HG03342 (cell line): ENCODE data around the gene SRRM4.
"Not testable (repeated sequence)": the region's sequence is repeated elsewhere in the genome, so short reads cannot be mapped to it uniquely, and the experiment has no call there.

Experiments used
- ATAC-seq: cut with Tn5 transposase; IDR thresholded peaks from one replicate; pipeline ENCODE4 v1.9.1; 2021; ENCODE audit warnings: mild to moderate bottlenecking, moderate library complexity; ENCODE audit not compliant: unreplicated experiment

The SRRM4 gene

DNA sequence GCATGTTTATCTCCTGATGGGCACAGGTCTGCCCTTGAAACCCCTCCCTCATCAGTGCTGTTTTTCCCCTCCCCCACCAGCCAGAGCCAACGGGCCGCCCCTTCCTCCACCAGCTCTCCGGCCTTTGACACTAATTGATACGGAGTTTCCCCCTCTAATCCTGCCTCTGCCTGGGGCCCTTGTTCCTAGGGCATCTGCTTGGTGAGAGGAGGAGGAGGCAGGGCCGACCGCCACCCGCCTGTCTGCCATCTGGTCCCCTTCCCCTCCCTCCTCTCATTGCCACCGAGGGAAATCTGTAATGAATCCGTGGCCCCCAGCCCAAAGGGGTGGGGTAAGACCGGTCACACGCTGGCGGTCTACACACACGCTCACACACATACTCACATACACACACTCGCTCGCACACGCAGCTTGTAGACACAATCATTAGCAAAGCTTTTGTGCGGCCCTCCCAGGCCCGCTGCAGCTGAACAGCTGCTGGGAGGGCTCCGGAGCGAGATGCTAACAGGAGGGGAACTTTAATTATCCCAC is 27.4 kb downstream of the SRRM4 start:
- ATAC-seq = no peak

DNA sequence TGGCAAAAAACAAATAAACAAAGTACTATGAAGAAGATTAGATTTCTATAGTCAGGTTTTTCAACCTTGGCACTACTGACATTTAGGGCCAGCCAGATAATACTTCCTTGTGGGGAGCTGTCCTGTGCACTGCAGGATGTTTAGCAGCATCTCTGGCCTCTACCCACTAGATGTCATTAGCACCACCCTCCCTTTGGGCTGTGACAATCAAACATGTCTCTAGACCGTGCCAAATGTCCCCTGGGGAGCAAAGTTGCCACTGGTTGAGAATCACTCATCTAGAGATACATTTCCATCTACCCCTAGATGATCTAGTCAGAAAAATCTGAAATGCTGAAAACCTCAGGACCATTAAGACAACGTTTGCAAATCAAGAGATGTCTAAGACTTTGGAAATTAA is 29.9 kb downstream of the SRRM4 start:
- no peak for ATAC-seq

DNA sequence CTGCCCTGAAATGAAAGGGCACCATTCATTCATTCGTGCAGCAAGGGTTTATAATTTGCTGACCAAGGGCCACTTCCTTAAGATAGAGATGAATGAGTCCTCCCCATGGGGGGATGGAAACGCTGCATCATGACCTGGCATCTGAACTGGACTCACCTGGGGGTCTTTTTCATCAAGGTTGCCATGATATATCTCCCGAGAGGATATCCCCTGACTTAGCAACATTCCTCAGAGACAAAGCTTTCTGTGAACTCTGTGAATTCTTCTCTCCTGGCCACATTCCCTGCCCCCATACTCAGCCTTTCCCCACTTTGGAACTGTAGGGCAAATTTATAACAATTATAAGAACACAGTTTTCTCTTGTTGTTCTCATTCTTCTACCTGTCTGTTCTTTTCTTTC is 30.8 kb downstream of the SRRM4 start:
- no peak for ATAC-seq

- ATAC-seq = no peak
Observed at GRCh38 chr12:119013023-119013422, 31.7 kb downstream of the SRRM4 start.

GRCh38 chr12:119014368-119014767 is 33.0 kb downstream of the SRRM4 start:
- ATAC-seq = no peak

- no peak for ATAC-seq
Observed at GRCh38 chr12:119016715-119017114, 35.4 kb downstream of the SRRM4 start.

DNA sequence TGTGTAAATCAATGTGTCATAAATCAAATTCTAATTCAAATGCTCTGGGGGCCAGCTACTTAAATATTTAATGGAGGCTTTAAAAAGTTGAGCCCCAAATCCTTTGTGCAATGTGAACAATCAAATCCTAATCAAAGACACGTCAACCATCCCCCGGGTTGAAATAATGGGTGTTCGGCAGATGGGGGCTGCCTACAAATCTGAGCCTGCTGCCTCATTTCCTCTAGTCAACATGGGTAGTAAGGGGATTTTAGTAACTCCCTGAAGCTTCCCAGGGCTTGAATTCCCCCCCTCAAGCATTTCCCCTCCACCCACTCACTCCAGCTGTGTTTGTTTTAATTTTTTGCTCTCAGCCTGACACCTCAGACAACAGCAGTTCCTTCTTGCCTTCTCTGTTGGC is 37.8 kb downstream of the SRRM4 start:
- no peak for ATAC-seq

GRCh38 chr12:119020406-119021360 is 39.3 kb downstream of the SRRM4 start:
- no peak for ATAC-seq

- ATAC-seq = no peak
Observed at GRCh38 chr12:119024356-119024755, 43.0 kb downstream of the SRRM4 start.

- no peak for ATAC-seq
Observed at GRCh38 chr12:119025786-119026185, 44.4 kb downstream of the SRRM4 start.

DNA sequence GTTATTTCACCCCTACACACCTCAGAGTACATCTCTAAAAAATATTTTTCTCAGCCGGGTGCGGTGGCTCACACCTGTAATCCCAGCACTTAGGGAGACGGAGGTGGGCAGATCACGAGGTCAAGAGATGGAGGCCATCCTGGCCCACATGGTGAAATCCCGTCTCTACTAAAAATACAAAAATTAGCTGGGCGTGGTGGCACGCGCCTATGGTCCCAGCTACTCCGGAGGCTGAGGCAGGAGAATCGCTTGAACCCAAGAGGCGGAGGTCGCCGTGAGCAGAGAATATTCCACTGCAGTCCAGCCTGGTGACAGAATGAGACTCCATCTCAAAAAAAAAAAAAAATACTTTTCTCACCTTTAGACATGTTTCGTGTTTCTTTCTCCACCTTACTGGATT is 52.0 kb downstream of the SRRM4 start:
- ATAC-seq = not testable (repeated sequence)

- no peak for ATAC-seq
Observed at GRCh38 chr12:119036878-119037825, 55.8 kb downstream of the SRRM4 start.

DNA sequence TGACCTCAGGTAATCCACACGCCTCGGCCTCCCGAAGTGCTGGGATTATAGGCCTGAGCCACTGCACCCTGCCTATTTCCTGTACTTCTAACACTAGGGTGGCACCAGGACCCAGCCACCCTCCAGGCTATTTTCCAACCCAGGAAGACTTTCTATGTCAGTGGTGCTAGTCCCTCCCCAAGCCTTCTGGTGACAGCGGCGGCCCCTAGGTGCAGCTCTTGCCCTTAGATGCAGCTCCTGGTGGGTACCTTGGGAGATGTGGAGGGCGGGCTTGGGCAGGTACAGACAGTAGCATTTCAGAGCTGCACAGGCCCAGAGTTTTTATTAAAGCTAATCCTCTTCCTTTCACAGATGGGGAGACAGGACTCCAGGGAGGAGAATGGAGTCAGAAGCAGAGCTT is 62.8 kb downstream of the SRRM4 start:
- ATAC-seq = no peak

DNA sequence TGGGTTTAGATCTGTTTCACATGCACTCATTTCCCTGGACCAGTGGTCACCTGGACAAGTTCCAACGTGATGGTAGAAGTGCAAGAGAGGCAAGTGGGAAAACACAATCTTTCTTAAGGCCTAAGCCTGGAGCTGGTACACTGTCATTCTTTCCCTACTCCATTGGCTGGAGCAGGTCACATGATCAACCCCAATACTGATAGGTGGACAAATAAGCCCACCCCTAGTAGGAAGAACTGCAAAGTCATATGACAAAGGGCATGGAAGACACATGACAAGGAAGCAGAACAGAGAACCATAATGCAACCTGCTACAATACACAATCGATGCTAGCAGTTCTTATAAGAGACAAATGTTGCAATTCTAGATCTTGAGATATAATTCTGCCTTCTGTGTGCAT is 66.3 kb downstream of the SRRM4 start:
- ATAC-seq = no peak

DNA sequence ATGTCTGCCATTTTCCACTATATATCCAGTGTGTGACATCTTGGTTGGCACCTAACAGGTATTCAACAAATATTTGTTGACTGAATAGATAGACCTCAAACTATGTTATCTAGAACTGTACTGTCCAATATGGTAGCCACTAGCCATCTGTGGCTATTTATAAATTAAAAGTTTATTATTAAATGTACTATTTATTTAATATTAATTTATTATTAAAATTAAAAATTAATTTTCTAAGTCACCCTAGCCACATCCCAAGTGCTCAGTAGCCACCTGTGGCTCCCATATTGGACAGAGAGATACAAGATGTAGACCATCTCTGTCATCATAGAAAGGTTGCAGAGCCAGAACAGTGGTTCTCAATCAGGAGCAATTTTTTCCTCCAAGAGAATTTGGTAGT is 69.3 kb downstream of the SRRM4 start:
- no peak for ATAC-seq

DNA sequence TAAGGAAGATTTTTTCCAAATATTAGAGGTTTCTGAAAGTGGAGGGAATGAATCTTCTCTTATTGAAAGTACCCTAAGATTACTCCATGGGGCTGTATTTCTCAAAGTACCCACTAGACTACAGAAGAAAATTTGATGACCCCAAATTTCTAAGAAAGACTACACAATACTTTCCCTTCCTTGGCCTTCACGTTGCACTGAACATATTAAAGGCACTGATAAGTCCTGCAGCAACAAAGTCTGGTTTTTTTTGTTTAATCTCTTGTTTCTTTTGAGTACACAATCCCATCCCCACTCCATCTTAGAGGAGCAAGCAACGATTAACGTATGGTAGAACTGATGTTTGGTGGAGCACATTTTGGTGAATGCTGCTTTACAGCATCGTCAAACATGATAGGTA is 70.1 kb downstream of the SRRM4 start:
- ATAC-seq = no peak

- no peak for ATAC-seq
Observed at GRCh38 chr12:119052001-119052400, 70.7 kb downstream of the SRRM4 start.

DNA sequence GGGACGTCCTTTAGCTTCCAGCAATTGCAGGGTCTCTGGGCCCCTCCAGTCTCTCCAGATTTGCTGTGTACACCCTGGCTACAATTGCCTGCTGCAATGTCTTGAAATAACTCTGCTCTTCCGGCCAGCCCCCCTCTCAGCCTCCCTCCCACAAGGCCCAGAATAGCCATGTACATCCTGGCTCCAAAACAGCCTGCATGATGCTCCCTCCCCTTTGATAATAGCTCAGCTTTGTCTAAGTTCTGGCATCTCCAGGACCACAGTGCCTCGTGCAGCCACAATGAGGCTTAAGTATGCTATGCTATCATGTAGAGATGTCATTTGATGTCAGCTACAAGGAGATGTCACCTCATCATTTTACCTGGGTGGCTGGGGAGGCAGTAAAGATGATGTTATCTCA is 74.6 kb downstream of the SRRM4 start:
- ATAC-seq = no peak

DNA sequence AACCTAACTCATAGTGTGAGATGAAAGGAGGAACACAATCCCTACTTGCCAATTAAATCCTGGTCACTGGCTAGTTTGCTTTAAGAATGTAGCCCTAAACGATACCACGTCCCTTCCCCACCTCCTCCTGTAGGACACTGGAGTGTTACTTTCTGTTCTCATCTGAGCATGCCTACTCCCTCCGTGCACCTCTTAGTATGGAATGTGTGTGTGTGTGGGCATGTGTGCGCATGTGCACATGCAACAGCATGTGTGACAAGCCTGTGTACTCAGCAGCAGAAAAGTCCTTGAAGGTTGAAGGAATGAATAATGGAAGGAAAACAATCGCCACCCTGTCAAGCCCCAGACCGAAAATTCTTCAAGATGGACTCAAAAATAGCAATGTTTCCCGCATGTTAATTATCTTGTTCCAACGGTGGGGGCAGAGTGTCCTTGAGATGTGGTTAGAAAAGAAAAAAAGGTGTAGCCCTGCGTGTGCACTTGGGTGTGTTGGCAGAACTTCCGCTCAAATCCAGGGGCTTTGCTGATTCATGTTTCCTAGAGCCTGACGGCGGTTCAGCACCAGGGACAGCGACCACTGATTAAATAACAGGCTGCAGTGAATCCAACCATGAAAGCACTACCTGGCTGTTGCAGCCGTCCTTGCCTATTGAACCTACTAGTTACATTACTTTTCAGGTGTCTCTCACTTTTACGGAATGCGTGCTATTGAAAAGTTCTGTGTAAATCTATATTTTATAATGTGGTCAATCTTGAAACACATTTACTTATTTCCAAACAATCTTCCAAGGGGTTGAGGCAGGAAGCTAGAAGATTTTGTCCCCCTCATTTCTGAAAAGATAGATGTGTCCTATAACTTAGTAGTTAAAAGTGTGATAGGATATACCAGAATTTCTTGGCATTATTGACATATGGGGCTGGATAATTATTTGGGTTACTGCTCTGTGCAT is 79.8 kb downstream of the SRRM4 start:
- no peak for ATAC-seq

DNA sequence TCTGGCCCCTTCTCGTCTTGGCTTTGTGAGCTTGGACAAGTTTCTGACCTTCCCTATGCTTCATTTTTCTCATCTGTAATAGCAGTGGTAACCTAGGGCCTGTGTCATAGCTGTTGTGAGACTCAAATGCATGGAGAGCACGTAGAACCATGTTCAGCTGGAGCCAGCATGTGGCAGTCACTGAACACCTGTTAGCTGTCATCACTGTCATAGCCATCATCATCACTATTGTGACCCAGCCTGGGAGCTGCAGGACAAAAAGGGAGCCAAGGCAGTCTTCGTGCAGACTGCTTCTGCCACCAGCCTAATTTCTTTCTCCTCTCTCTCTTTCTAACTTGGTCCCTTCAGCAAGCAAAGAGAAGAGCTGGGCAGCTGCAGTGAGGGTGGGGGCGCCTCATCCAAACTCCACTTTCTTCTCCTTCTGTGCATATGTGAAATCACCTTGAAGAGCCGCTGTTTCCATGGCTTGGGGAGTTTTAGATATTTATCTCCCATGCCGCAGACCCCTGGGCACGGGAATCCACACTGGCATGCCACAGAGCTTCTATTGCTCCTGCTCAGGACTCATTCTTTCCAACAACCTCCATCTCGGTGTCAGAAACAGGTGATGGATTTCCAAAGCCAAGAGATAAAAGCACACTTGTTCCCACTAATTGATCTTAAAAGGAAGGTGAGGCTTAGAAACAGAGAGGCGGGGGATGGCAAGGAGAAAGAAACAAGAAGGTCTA is 87.0 kb downstream of the SRRM4 start:
- ATAC-seq = no peak
